ENCODE results near the gene GRIK2.
A peak's percentile ranks its signal among the peaks of the same experiment; 100 is the strongest.

The GRIK2 gene

GRCh38 chr6:101395345-101395744, 1.8 kb downstream of the GRIK2 start:
- H3K27ac ChIP-seq, result no peak overlapping the region
- peak; percentile 60 for TF ChIP-seq CTCF (conservative IDR thresholded peaks at IDR 0.05)

GRCh38 chr6:101396548-101397173, 3.2 kb downstream of the GRIK2 start:
- no peak for TF ChIP-seq CTCF (conservative IDR thresholded peaks at IDR 0.05)
- no peak overlapping the region for H3K27ac ChIP-seq

GRCh38 chr6:101397199-101397598, 3.7 kb downstream of the GRIK2 start:
- H3K27ac ChIP-seq, result no peak overlapping the region
- TF ChIP-seq CTCF (conservative IDR thresholded peaks at IDR 0.05), result peak; percentile 77

- H3K27ac ChIP-seq, result no peak overlapping the region
- TF ChIP-seq CTCF (conservative IDR thresholded peaks at IDR 0.05), result no peak
These were observed 5.5 kb downstream of the GRIK2 start for GRCh38 chr6:101398716-101399615.

- no peak for TF ChIP-seq CTCF (conservative IDR thresholded peaks at IDR 0.05)
These were observed 6.2 kb downstream of the GRIK2 start for GRCh38 chr6:101399616-101400162.

GRCh38 chr6:101400326-101401135, 7.0 kb downstream of the GRIK2 start:
- TF ChIP-seq CTCF (conservative IDR thresholded peaks at IDR 0.05), result no peak
- H3K27ac ChIP-seq, result no peak overlapping the region

More at GRCh38 chr6:101399616-101400162, 6.2 kb downstream of the GRIK2 start:
- no peak overlapping the region for H3K27ac ChIP-seq
